Measurements from ENCODE around the gene AIF1L. TPM values are rescaled to one million over a fixed set of nuclear protein-coding genes. Genes with fewer than 3 reads are reported as not detected.

The AIF1L gene
- total RNA-seq = 71.1 and 72.5 TPM in 2 replicates
- long read RNA-seq, transcript AIF1L-208 (6 exons, 3,398 nt) = minor isoform, 5 of 109 reads
- long read RNA-seq, transcript AIF1L-201 (6 exons, 3,364 nt) = major isoform, 87 of 109 reads
- long read RNA-seq, partial matches to known transcripts = 3 of 109 reads
- long read RNA-seq, other reads (novel, unspliced or antisense) = 14 of 109 reads

- Mint-ChIP-seq H3K27ac (peak within 1 kb of the TSS; percentile 78), H3K9me3 (ENCODE audit: low read depth) (no peaks in the 10 kb centered on the region), H3K27me3 (peaks cover 18% of the 10 kb centered on the region), H3K36me3 (ENCODE audit: insufficient read depth) (no peaks in the 10 kb centered on the region), H3K4me1 (ENCODE audit: low read depth) (peaks cover 8% of the 10 kb centered on the region), H3K4me3 (ENCODE audit: low read depth) (peak within 1 kb of the TSS; percentile 80)
- peak; percentile 71 for DNase-seq (ENCODE audit: low spot score, unreplicated experiment)
- peak; percentile 43 for TF ChIP-seq CTCF (IDR thresholded peaks at IDR 0.05; ENCODE audit: unreplicated experiment)
Measured at GRCh38 chr9:131096269-131097125, at the start of gene AIF1L. TSS of gene AIF1L (plus strand) at chr9:131096531. CDS start at chr9:131096630, 99 bp downstream.

DNA sequence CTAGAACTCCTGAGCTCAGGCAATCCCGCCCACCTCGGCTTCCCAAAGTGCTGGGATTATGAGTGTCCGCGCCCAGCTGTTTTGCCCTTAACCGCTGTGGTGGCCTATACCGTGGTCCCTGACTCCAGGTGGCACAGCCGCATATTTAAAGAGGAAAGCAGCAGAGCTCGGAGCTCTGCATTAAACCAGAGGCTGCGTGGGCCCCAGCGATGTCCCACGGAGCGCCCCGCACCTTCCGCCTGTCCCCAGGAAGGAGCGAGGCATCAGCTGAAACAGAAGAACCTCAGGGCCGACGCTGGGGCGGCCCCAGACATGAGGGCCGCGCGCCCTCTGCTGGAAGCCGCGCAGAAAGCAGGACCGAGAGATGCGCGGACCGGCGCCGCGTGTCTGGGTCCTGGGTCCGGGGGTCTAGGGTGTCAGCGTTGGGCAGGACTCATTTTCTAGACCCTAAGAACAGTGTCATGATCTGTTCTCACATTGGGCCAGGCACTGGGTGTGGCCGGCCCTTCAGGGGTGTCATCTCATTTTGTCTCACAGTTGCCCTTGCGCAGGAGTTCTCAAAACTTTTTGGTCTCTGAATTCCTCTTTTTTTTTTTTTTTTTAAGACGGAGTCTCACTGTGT lies 49.6 kb upstream of the AIF1L start:
- Mint-ChIP-seq H3K27me3 (peaks cover 5% of the 10 kb centered on the region), H3K9me3 (ENCODE audit: low read depth) (no peaks in the 10 kb centered on the region), H3K36me3 (ENCODE audit: insufficient read depth) (no peaks in the 10 kb centered on the region), H3K4me1 (ENCODE audit: low read depth) (no peaks in the 10 kb centered on the region), H3K27ac (no peak overlapping the region), H3K4me3 (ENCODE audit: low read depth) (no peak overlapping the region)
- TF ChIP-seq CTCF (IDR thresholded peaks at IDR 0.05; ENCODE audit: unreplicated experiment) = peak; percentile 95
- DNase-seq (ENCODE audit: low spot score, unreplicated experiment) = peak; percentile 63

GRCh38 chr9:131048332-131048731 lies 48.0 kb upstream of the AIF1L start:
- H3K9me3 Mint-ChIP-seq (ENCODE audit: low read depth) = no peaks in the 10 kb centered on the region
- no peaks in the 10 kb centered on the region for H3K4me1 Mint-ChIP-seq (ENCODE audit: low read depth)
- TF ChIP-seq CTCF (IDR thresholded peaks at IDR 0.05; ENCODE audit: unreplicated experiment) = no peak
- no peak overlapping the region for H3K4me3 Mint-ChIP-seq (ENCODE audit: low read depth)
- DNase-seq (ENCODE audit: low spot score, unreplicated experiment) = no peak
- H3K36me3 Mint-ChIP-seq (ENCODE audit: insufficient read depth) = no peaks in the 10 kb centered on the region
- H3K27ac Mint-ChIP-seq = no peak overlapping the region
- peaks cover 5% of the 10 kb centered on the region for H3K27me3 Mint-ChIP-seq

GRCh38 chr9:131048820-131049219 lies 47.5 kb upstream of the AIF1L start:
- no peak for TF ChIP-seq CTCF (IDR thresholded peaks at IDR 0.05; ENCODE audit: unreplicated experiment)

More at GRCh38 chr9:131048820-131049219, 47.5 kb upstream of the AIF1L start:
- peaks cover 5% of the 10 kb centered on the region for H3K27me3 Mint-ChIP-seq
- no peaks in the 10 kb centered on the region for H3K36me3 Mint-ChIP-seq (ENCODE audit: insufficient read depth)
- no peak overlapping the region for H3K27ac Mint-ChIP-seq
- H3K4me3 Mint-ChIP-seq (ENCODE audit: low read depth) = no peak overlapping the region
- no peaks in the 10 kb centered on the region for H3K4me1 Mint-ChIP-seq (ENCODE audit: low read depth)
- no peaks in the 10 kb centered on the region for H3K9me3 Mint-ChIP-seq (ENCODE audit: low read depth)
- DNase-seq (ENCODE audit: low spot score, unreplicated experiment) = no peak
